Sigmoid colon (tissue), 7 donors: ENCODE data around the gene MOK. TPM values are rescaled to one million over a fixed set of nuclear protein-coding genes. Genes with fewer than 3 reads are reported as not detected.

Experiments used
- DNase-seq: peaks from one replicate; pipeline ENCODE4 v3.0.0-alpha.2; 2019
- H3K27ac ChIP-seq, 4 donors: fragments of 200-600 bp; sonication (generic); one replicate each; pipeline ENCODE4 v1.5.1; 2016 to 2019; ENCODE audit warnings: mild to moderate bottlenecking in 1 of 4
- H3K27me3 ChIP-seq, 3 donors: fragments of 200-600 bp; sonication (generic); one replicate each; pipeline ENCODE4 v1.5.1; 2019; ENCODE audit warnings: mild to moderate bottlenecking in 1 of 3
- H3K36me3 ChIP-seq, 4 donors: fragments of 200-600 bp; sonication (generic); one replicate each; pipeline ENCODE4 v1.5.1; 2016 to 2019
- H3K4me1 ChIP-seq, 4 donors: fragments of 200-600 bp; sonication (generic); one replicate each; pipeline ENCODE4 v1.5.1; 2017 to 2019
- H3K4me3 ChIP-seq, 4 donors: fragments of 200-600 bp; sonication (generic); one replicate each; pipeline ENCODE4 v1.5.1; 2017 to 2019; ENCODE audit warnings: mild to moderate bottlenecking in 2 of 4, moderate library complexity in 1 of 4
- H3K9me3 ChIP-seq, 4 donors: fragments of 200-600 bp in 3 of 4; sonication (generic) in 3 of 4; one replicate each; pipeline versions ENCODE4 v1.5.1 to v1.6.1; 2013 to 2019
- EP300 ChIP-seq, 4 donors: sonication (generic); formaldehyde crosslinking; IDR thresholded peaks; one replicate each; pipeline ENCODE4 v1.6.1; 2017; ENCODE audit warnings: antibody characterized with exemption in 4 of 4
- POLR2A ChIP-seq, 2 donors: fragments of 450-650 bp; IDR thresholded peaks; one replicate each; pipeline ENCODE4 v1.6.1; 2016; ENCODE audit warnings: antibody characterized with exemption in 2 of 2, mild to moderate bottlenecking in 2 of 2, moderate library complexity in 2 of 2
- POLR2AphosphoS5 ChIP-seq, 4 donors: sonication (generic); formaldehyde crosslinking; IDR thresholded peaks; one replicate each; pipeline ENCODE4 v1.6.1; 2017; ENCODE audit warnings: antibody characterized with exemption in 4 of 4
- WGBS, 2 donors: extraction: QIAGEN DNeasy Blood & Tissue Kit; methylation state at CpG; one replicate each; pipeline ENCODE4 v1.1.7; 2013; 5-methylcytosine and 5-hydroxymethylcytosine counted together
- intact Hi-C: fragments of 100-400 bp; cut with DNase I; formaldehyde crosslinking; loops from one replicate; pipeline ENCODE4 v1.15.1; 2023
- polyA plus RNA-seq, 3 donors: library from polyadenylated mRNA; stranded (reverse); fragments of 200-250 nt; gene quantifications; one replicate each; pipeline ENCODE4 v1.2.3, GENCODE V29; 2013
- total RNA-seq, 4 donors: library from RNA; depleted of rRNA; stranded (reverse); fragments of >200 nt; gene quantifications; one replicate each; pipeline ENCODE4 v1.1.0, GENCODE V29; 2016
- TF ChIP-seq, protein P1 (sequence below), 4 experiments: fragments of 450-650 bp in 3 of 4; fragments of 200-600 bp in 1 of 4; IDR thresholded peaks; one replicate each; pipeline ENCODE4 v1.5.1; 2016 to 2019; ENCODE audit warnings: antibody characterized with exemption in 4 of 4, mild to moderate bottlenecking in 3 of 4, moderate library complexity in 2 of 4
- donor health status: healthy with polysubstance abuse.
- donor health status: Bipolar disorder and iron deficiency.
- donor health status: healthy.

The MOK gene
- total and polyA plus RNA-seq, 7 donors, result 1.8 to 17.2 (median 9.4) TPM

- TF ChIP-seq, protein P1, sequence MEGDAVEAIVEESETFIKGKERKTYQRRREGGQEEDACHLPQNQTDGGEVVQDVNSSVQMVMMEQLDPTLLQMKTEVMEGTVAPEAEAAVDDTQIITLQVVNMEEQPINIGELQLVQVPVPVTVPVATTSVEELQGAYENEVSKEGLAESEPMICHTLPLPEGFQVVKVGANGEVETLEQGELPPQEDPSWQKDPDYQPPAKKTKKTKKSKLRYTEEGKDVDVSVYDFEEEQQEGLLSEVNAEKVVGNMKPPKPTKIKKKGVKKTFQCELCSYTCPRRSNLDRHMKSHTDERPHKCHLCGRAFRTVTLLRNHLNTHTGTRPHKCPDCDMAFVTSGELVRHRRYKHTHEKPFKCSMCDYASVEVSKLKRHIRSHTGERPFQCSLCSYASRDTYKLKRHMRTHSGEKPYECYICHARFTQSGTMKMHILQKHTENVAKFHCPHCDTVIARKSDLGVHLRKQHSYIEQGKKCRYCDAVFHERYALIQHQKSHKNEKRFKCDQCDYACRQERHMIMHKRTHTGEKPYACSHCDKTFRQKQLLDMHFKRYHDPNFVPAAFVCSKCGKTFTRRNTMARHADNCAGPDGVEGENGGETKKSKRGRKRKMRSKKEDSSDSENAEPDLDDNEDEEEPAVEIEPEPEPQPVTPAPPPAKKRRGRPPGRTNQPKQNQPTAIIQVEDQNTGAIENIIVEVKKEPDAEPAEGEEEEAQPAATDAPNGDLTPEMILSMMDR (IDR thresholded peaks at IDR 0.05), result no peak
- TF ChIP-seq POLR2AphosphoS5 (IDR thresholded peaks at IDR 0.05) (no peak), POLR2A (IDR thresholded peaks at IDR 0.05) (no peak), EP300 (IDR thresholded peaks at IDR 0.05) (no peak)
- 32 to 72% methylated on average over 9 of the region's 9 CpGs for WGBS, 2 donors
- no peaks in the 10 kb centered on the region for H3K9me3 ChIP-seq
- DNase-seq, result peak; percentile 50
- no peak overlapping the region for H3K27ac ChIP-seq
- intact Hi-C loops, result no loop called here
- peaks cover 0 to 9% (median 2%) of the 10 kb centered on the region in 4 donors for H3K4me1 ChIP-seq
- H3K27me3 ChIP-seq, result no peaks in the 10 kb centered on the region
- peaks cover 0 to 15% (median 3%) of the 10 kb centered on the region in 4 donors for H3K36me3 ChIP-seq
- no peak overlapping the region for H3K4me3 ChIP-seq
Observed at GRCh38 chr14:102325791-102326345, 20.9 kb upstream of the MOK start.

GRCh38 chr14:102323102-102323501 lies 18.1 kb upstream of the MOK start:
- intact Hi-C loops, result loop anchor here (5.0 kb wide), 1 partner anchor 189 kb away; no protein-coding TSS in a partner anchor

DNA sequence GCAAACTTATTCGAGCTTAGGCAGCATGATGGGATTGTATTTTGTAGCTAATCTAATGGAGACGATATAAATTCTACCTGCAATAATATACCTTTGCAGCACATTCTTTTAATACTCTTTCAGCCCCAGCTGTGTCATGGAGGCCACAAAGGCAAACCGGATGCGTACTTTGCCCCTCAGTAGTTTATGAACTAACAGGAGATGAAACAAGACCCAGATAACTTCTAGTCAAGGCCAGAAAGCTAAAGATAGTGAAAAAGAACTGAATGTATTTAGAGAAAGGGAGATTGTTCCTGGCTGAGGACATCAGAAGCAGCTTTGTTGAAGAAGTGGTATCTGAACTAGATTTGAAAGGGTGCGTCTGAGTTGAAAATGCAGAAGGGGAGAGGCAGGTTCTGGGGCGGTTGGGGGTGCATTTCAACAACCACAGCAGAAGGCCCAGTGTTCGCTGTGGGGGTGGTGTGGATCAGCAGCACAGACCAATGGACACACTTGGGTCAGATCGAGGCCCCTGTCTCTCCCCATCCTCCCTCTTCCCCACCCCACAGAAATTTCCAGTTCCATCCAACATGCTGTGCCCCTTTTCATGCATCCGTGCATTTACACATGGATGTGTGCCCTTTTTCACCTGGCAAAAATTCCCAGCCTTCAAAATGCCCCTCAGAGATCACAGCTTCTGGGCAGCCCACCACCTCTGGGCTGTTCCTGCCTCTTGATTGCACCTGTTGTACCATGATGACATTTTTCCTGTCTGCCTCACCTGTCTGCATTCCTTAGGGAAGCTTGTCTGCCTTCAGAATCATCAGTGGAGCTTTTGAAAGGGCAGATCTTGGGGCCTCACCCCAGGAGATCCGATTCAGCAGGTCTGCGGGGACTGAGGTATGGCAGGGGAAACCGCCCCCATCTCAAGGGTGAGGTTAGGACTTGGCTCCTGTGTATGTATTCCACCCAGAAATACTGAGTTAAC lies 16.8 kb upstream of the MOK start:
- H3K27ac ChIP-seq, result no peak overlapping the region
- H3K9me3 ChIP-seq, result no peaks in the 10 kb centered on the region
- peaks cover 0 to 30% (median 22%) of the 10 kb centered on the region in 4 donors for H3K4me1 ChIP-seq
- 70 to 86% methylated on average over 12 of the region's 12 CpGs for WGBS, 2 donors
- no peak for DNase-seq
- H3K27me3 ChIP-seq, result no peaks in the 10 kb centered on the region
- H3K36me3 ChIP-seq, result peaks cover 0 to 13% (median 3%) of the 10 kb centered on the region in 4 donors
- no peak for TF ChIP-seq POLR2AphosphoS5 (IDR thresholded peaks at IDR 0.05)
- TF ChIP-seq EP300 (IDR thresholded peaks at IDR 0.05), result no peak
- no peak for TF ChIP-seq POLR2A (IDR thresholded peaks at IDR 0.05)
- TF ChIP-seq, protein P1 (IDR thresholded peaks at IDR 0.05), result no peak
- intact Hi-C loops, result loop anchor here (5.0 kb wide), 1 partner anchor 191 kb away; no protein-coding TSS in a partner anchor
- H3K4me3 ChIP-seq, result no peak overlapping the region

More at GRCh38 chr14:102323102-102323501, 18.1 kb upstream of the MOK start:
- Histone ChIP-seq H3K27ac (peak overlapping the region in 3 of 4 donors; percentile 15 to 66 (median 49)), H3K9me3 (no peaks in the 10 kb centered on the region), H3K4me1 (peaks cover 0 to 22% (median 17%) of the 10 kb centered on the region in 4 donors), H3K27me3 (no peaks in the 10 kb centered on the region), H3K36me3 (peaks cover 0 to 15% (median 3%) of the 10 kb centered on the region in 4 donors), H3K4me3 (no peak overlapping the region)
- WGBS, 2 donors, result 20 to 37% methylated on average over 8 of the region's 8 CpGs
- TF ChIP-seq, protein P1 (IDR thresholded peaks at IDR 0.05), result peak in 2 of 4 experiments; percentile 11 to 35
- no peak for TF ChIP-seq POLR2AphosphoS5 (IDR thresholded peaks at IDR 0.05)
- DNase-seq, result peak; percentile 81

GRCh38 chr14:102320671-102321455 lies 15.9 kb upstream of the MOK start:
- TF ChIP-seq, protein P1 (IDR thresholded peaks at IDR 0.05), result no peak
- TF ChIP-seq EP300 (IDR thresholded peaks at IDR 0.05) (no peak), POLR2A (IDR thresholded peaks at IDR 0.05) (no peak), POLR2AphosphoS5 (IDR thresholded peaks at IDR 0.05) (no peak)
- DNase-seq, result peak; percentile 46
- Histone ChIP-seq H3K36me3 (peaks cover 0 to 4% (median under 1%) of the 10 kb centered on the region in 4 donors), H3K4me3 (peak overlapping the region; percentile 60 to 86 (median 82)), H3K27me3 (no peaks in the 10 kb centered on the region), H3K4me1 (peaks cover 0 to 39% (median 31%) of the 10 kb centered on the region in 4 donors), H3K9me3 (no peaks in the 10 kb centered on the region), H3K27ac (peak overlapping the region; percentile 95 to 97 (median 96))
- 92 to 93% methylated on average over 17 of the region's 17 CpGs for WGBS, 2 donors
- intact Hi-C loops, result loop anchor here (5.0 kb wide), 1 partner anchor 191 kb away; no protein-coding TSS in a partner anchor
